H1 (cell line): Measurements from ENCODE around the gene MAPRE2. TPM values are rescaled to one million over a fixed set of nuclear protein-coding genes. Genes with fewer than 3 reads are reported as not detected.

ENCODE experiments used
- CTCF ChIA-PET: fragments of 300-600 bp; sonication (Branson Sonifier 250); formaldehyde crosslinking; loops from one replicate; lab custom pipeline; 2021; ENCODE audit not compliant: partially characterized antibody; lab: Charles Lee
- POLR2A ChIA-PET: fragments of 300-600 bp; sonication (Branson Sonifier 250); formaldehyde crosslinking; loops from one replicate; lab custom pipeline; 2021; ENCODE audit warnings: inconsistent platforms; ENCODE audit not compliant: partially characterized antibody; lab: Charles Lee
- DNase-seq, 2 experiments: peaks; one replicate each; pipeline versions ENCODE4 v3.0.0 to v3.0.0-alpha.2; 2010 to 2022; ENCODE audit warnings: low spot score in 2 of 2, low read depth in 1 of 2, mixed read lengths in 1 of 2
- FAIRE-seq: peaks from 2 replicates; lab custom pipeline; 2011; peaks lifted over from hg19 to GRCh38; lab: Jason Lieb, UNC
- H2AFZ ChIP-seq: 2 replicates; pipeline ENCODE4 v1.8.1; 2012; ENCODE audit warnings: low read length, inconsistent platforms
- H2AK5ac ChIP-seq: 2 replicates; pipeline ENCODE4 v1.6.1; 2013; ENCODE audit warnings: low read depth, low read length
- H2BK120ac ChIP-seq: replicated peaks from 2 replicates; pipeline ENCODE3; 2013; ENCODE audit warnings: low read depth, low read length, inconsistent platforms
- H2BK12ac ChIP-seq: 2 replicates; pipeline ENCODE4 v1.6.1; 2013; ENCODE audit warnings: low read depth, low read length
- H2BK15ac ChIP-seq: 2 replicates; pipeline ENCODE4 v1.6.1; 2013; ENCODE audit warnings: low read length
- H2BK20ac ChIP-seq: 2 replicates; pipeline ENCODE4 v1.6.1; 2013; ENCODE audit warnings: low read length
- H2BK5ac ChIP-seq: 2 replicates; pipeline ENCODE4 v1.6.1; 2013; ENCODE audit warnings: low read depth, low read length
- H3K14ac ChIP-seq: 2 replicates; pipeline ENCODE4 v1.6.1; 2013; ENCODE audit warnings: inconsistent platforms; ENCODE audit not compliant: insufficient read length
- H3K18ac ChIP-seq: 2 replicates; pipeline ENCODE4 v1.6.1; 2013; ENCODE audit warnings: low read length; ENCODE audit errors: extremely low read depth
- H3K23ac ChIP-seq: 2 replicates; pipeline ENCODE4 v1.6.1; 2013; ENCODE audit warnings: inconsistent platforms; ENCODE audit not compliant: insufficient read length
- H3K23me2 ChIP-seq: 2 replicates; pipeline ENCODE4 v1.6.1; 2013; ENCODE audit warnings: low read depth, low read length
- H3K27ac ChIP-seq: 2 replicates; pipeline ENCODE4 v1.6.1; 2011; ENCODE audit warnings: low read depth, low read length, inconsistent platforms
- H3K27me3 ChIP-seq, 4 experiments: replicated peaks in 1 of 4; 1 replicate in 1 of 4; 2 replicates in 3 of 4; pipeline versions ENCODE4 v1.6.1 to v1.8.1; 2011 to 2013; ENCODE audit warnings: low read length in 3 of 4, mild to moderate bottlenecking in 3 of 4, inconsistent platforms in 2 of 4, mixed read lengths in 2 of 4, moderate library complexity in 1 of 4; ENCODE audit not compliant: control insufficient read depth in 3 of 4, insufficient read depth in 3 of 4; ENCODE audit errors: extremely low read depth in 1 of 4
- H3K36me3 ChIP-seq, 4 experiments: 2 replicates each; pipeline versions ENCODE4 v1.6.1 to v1.8.1; 2011 to 2013; ENCODE audit warnings: mild to moderate bottlenecking in 4 of 4, low read length in 3 of 4, moderate library complexity in 2 of 4, control low read depth in 1 of 4, inconsistent platforms in 1 of 4; ENCODE audit not compliant: insufficient read depth in 4 of 4, control insufficient read depth in 2 of 4
- H3K4ac ChIP-seq: replicated peaks from 2 replicates; pipeline ENCODE3; 2013; ENCODE audit warnings: low read length, low read depth, mixed read lengths, inconsistent platforms; ENCODE audit not compliant: insufficient read length
- H3K4me1 ChIP-seq, 4 experiments: replicated peaks in 1 of 4; 1 replicate in 1 of 4; 2 replicates in 3 of 4; pipeline versions ENCODE4 v1.6.1 to v1.8.1; 2011 to 2013; ENCODE audit warnings: low read length in 3 of 4, inconsistent platforms in 2 of 4, mixed read lengths in 1 of 4; ENCODE audit not compliant: insufficient read depth in 4 of 4, control insufficient read depth in 3 of 4
- H3K4me2 ChIP-seq, 2 experiments: 2 replicates each; pipeline versions ENCODE4 v1.6.1 to v1.8.1; 2011 to 2013; ENCODE audit warnings: low read depth in 2 of 2, low read length in 2 of 2, control low read depth in 1 of 2, inconsistent platforms in 1 of 2, mild to moderate bottlenecking in 1 of 2; ENCODE audit not compliant: insufficient read depth in 1 of 2
- H3K4me3 ChIP-seq, 4 experiments: fragments of 200-600, 300-600 bp in 1 of 4; sonication (generic), shearing (Covaris generic), sonication (Bioruptor Twin) in 1 of 4; 2 replicates each; pipeline versions ENCODE4 v1.5.1 to v1.8.1; 2011 to 2016; ENCODE audit warnings: low read length in 4 of 4, low read depth in 3 of 4, control low read depth in 2 of 4, inconsistent platforms in 2 of 4, mild to moderate bottlenecking in 2 of 4, mixed read lengths in 1 of 4, moderate library complexity in 1 of 4; ENCODE audit not compliant: insufficient read depth in 2 of 4; ENCODE audit errors: extremely low read depth in 1 of 4
- H3K56ac ChIP-seq: replicated peaks from 2 replicates; pipeline ENCODE3; 2013; ENCODE audit warnings: low read depth, mild to moderate bottlenecking, mixed read lengths, low read length, inconsistent platforms; ENCODE audit not compliant: insufficient read length
- H3K79me1 ChIP-seq: 2 replicates; pipeline ENCODE4 v1.6.1; 2013; ENCODE audit warnings: low read depth, low read length, control low read depth
- H3K79me2 ChIP-seq, 2 experiments: 2 replicates each; pipeline versions ENCODE4 v1.6.1 to v1.8.1; 2012 to 2013; ENCODE audit warnings: low read length in 2 of 2, mild to moderate bottlenecking in 2 of 2, inconsistent platforms in 1 of 2; ENCODE audit not compliant: insufficient read depth in 2 of 2, control insufficient read depth in 1 of 2
- H3K9ac ChIP-seq, 4 experiments: replicated peaks in 1 of 4; 1 replicate in 1 of 4; 2 replicates in 3 of 4; pipeline versions ENCODE4 v1.6.1 to v1.8.1; 2011 to 2013; ENCODE audit warnings: low read depth in 3 of 4, low read length in 3 of 4, control low read depth in 2 of 4, mild to moderate bottlenecking in 2 of 4, moderate library complexity in 2 of 4, inconsistent platforms in 1 of 4; ENCODE audit errors: extremely low read depth in 1 of 4
- H3K9me3 ChIP-seq, 2 experiments: 2 replicates each; pipeline versions ENCODE4 v1.6.1 to v1.8.1; 2012 to 2013; ENCODE audit warnings: mild to moderate bottlenecking in 2 of 2, moderate library complexity in 2 of 2, control low read depth in 1 of 2, inconsistent platforms in 1 of 2, low read depth in 1 of 2, low read length in 1 of 2, mixed read lengths in 1 of 2; ENCODE audit not compliant: insufficient read depth in 2 of 2
- H4K20me1 ChIP-seq, 2 experiments: replicated peaks in 1 of 2; 2 replicates each; pipeline versions ENCODE3 to v1.8.1; 2011 to 2013; ENCODE audit warnings: inconsistent platforms in 2 of 2, low read length in 2 of 2, mild to moderate bottlenecking in 1 of 2; ENCODE audit not compliant: insufficient read depth in 2 of 2, control insufficient read depth in 1 of 2
- H4K5ac ChIP-seq: 2 replicates; pipeline ENCODE4 v1.6.1; 2013; ENCODE audit warnings: low read length, low read depth, mixed read lengths, inconsistent platforms; ENCODE audit not compliant: insufficient read length
- H4K8ac ChIP-seq: 2 replicates; pipeline ENCODE4 v1.8.0; 2013; ENCODE audit warnings: mild to moderate bottlenecking, moderate library complexity, low read length, inconsistent platforms; ENCODE audit not compliant: insufficient read depth; ENCODE audit errors: extremely low read depth
- H4K91ac ChIP-seq: replicated peaks from 2 replicates; pipeline ENCODE3; 2013; ENCODE audit warnings: low read length, mixed read lengths, inconsistent platforms; ENCODE audit not compliant: insufficient read length
- CHD2 ChIP-seq: IDR thresholded peaks from 2 replicates; pipeline ENCODE4 v1.6.1; 2012; ENCODE audit warnings: low read length, improper control_type of control experiment
- WGBS, 2 experiments: shearing (Covaris generic) in 1 of 2; methylation state at CpG; one replicate each; pipeline versions ENCODE4 v1.1.6 to v1.1.7; 2013 to 2015; ENCODE audit warnings: low lambda C conversion rate in 2 of 2, mixed read lengths in 2 of 2, inconsistent platforms in 1 of 2, low coverage in 1 of 2, missing lambda C conversion rate in 1 of 2; ENCODE audit not compliant: insufficient replicate concordance in 2 of 2, insufficient coverage in 1 of 2, insufficient read length in 1 of 2; ENCODE audit errors: extremely low coverage in 1 of 2, missing lambda C conversion rate in 1 of 2; 5-methylcytosine and 5-hydroxymethylcytosine counted together
- polyA plus RNA-seq, 7 experiments: library from polyadenylated mRNA; depleted of rRNA in 3 of 7; stranded (reverse) in 5 of 7; unstranded in 2 of 7; fragments of >200 nt in 5 of 7; fragments of 200-250 nt in 2 of 7; gene quantifications; 1 replicate in 5 of 7; 2 replicates in 1 of 7; 4 replicates in 1 of 7; pipeline versions ENCODE4 v1.2.1 to v1.2.3, GENCODE V29; 2011 to 2013; ENCODE audit warnings: missing spikeins in 2 of 7, mixed read lengths in 2 of 7
- total RNA-seq: library from RNA; stranded (reverse); fragmentation: NEBNext Ultra II Directional; extraction: Animal tissue kit (Norgen Biotek cat#: 25700); gene quantifications from 2 replicates; pipeline ENCODE4 v1.2.1, GENCODE V29; 2021
- TF ChIP-seq, protein P1 (sequence below): IDR thresholded peaks from 2 replicates; pipeline ENCODE4 v1.6.1; 2012; ENCODE audit warnings: inconsistent platforms

The MAPRE2 gene
- total and polyA plus RNA-seq, 2 of the 8 experiments (the other 6 are each of a cell fraction or from before 2014, with no cell fraction given) = 32.6 to 33.1 TPM

DNA sequence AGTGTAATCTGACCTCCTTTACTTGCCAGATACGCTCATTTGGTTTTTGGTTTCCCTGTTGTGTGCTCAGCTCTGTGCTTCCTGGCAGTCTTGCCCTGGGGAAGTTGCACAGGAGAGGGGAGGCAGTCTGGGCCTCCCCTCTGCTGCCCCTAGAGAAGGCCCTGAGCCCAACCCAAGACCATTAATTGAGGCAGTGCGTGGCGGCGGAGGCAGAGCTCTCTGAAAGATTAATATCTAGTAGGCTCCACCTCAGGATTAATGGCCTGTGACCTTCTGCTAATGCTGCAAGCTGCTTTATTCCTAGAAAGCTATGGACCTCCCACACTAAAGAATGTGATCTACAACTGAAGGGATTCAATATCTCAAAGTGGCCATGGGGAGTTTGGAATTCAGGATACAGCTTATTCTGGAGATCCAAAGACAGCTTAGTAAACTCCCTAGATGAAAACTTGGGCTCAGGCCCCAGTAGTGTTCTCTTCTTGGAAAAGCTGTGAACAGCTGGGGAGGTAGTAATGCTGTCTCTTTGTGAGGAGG is 41.4 kb upstream of the MAPRE2 start:
- H3K4me3 ChIP-seq = no peak overlapping the region
- H3K23me2 ChIP-seq = no peaks in the 10 kb centered on the region
- POLR2A ChIA-PET = interaction anchor here (1.0 kb wide), 1 partner anchor 267 kb away, joined by 3 read pairs; no protein-coding TSS in a partner anchor
- no peak overlapping the region for H4K91ac ChIP-seq
- no peak overlapping the region for H2BK12ac ChIP-seq
- peak; percentile 36 for FAIRE-seq
- H3K14ac ChIP-seq = no peak overlapping the region
- no peak overlapping the region for H4K5ac ChIP-seq
- CTCF ChIA-PET = interaction anchor here (0.8 to 1.5 kb wide), 7 partner anchors 8 to 232 kb away, joined by 3 read pairs; no protein-coding TSS in a partner anchor
- H2AFZ ChIP-seq = 0 out of 2 replicates have a peak overlapping the region, but pooled peaks have one; percentile 12
- no peak overlapping the region for H3K56ac ChIP-seq
- H3K4me1 ChIP-seq = peaks cover 0 to 12% (median 3%) of the 10 kb centered on the region in 4 experiments; a peak in 2 of 7 replicates
- H3K18ac ChIP-seq = no peak overlapping the region
- no peak for DNase-seq
- H3K27me3 ChIP-seq = no peaks in the 10 kb centered on the region
- H3K23ac ChIP-seq = no peak overlapping the region
- H2BK20ac ChIP-seq = no peak overlapping the region
- no peak overlapping the region for H2BK120ac ChIP-seq
- no peak overlapping the region for H2BK5ac ChIP-seq
- TF ChIP-seq, protein P1, sequence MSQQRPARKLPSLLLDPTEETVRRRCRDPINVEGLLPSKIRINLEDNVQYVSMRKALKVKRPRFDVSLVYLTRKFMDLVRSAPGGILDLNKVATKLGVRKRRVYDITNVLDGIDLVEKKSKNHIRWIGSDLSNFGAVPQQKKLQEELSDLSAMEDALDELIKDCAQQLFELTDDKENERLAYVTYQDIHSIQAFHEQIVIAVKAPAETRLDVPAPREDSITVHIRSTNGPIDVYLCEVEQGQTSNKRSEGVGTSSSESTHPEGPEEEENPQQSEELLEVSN = no peak
- TF ChIP-seq CHD2 = no peak
- H3K9me3 ChIP-seq = peaks cover 13 to 19% of the 10 kb centered on the region in 2 experiments
- no peak overlapping the region; a peak in 1 of 4 replicates for H3K4me2 ChIP-seq
- WGBS, 2 experiments = 60% methylated on average over 4 of the region's 4 CpGs; no CpG with 5 or more reads in 1 of the 2 experiments
- no peak overlapping the region for H2AK5ac ChIP-seq
- no peak overlapping the region for H3K27ac ChIP-seq
- H3K36me3 ChIP-seq = no peaks in the 10 kb centered on the region; a peak in 1 of 8 replicates
- no peak overlapping the region for H4K8ac ChIP-seq
- H3K9ac ChIP-seq = no peak overlapping the region
- no peaks in the 10 kb centered on the region for H3K79me2 ChIP-seq
- no peak overlapping the region for H2BK15ac ChIP-seq
- H3K79me1 ChIP-seq = no peaks in the 10 kb centered on the region
- no peak overlapping the region for H3K4ac ChIP-seq
- H4K20me1 ChIP-seq = no peaks in the 10 kb centered on the region
